ENCODE results near the gene CRTC3.

CRTC3 gene

GRCh38 chr15:90489514-90489913 lies 40.2 kb upstream of the CRTC3 start:
- no peak for DNase-seq (ENCODE audit: low read depth, low spot score)
- no peak for TF ChIP-seq ZNF274 (IDR thresholded peaks at IDR 0.05; ENCODE audit: low read depth, low read length)
- no peak for TF ChIP-seq SUZ12 (IDR thresholded peaks at IDR 0.05; ENCODE audit: extremely low read depth, insufficient read depth, insufficient read length)
- no peak for TF ChIP-seq YY1 (IDR thresholded peaks at IDR 0.05; ENCODE audit: insufficient read depth, insufficient read length)
- Histone ChIP-seq H3K36me3 (ENCODE audit: insufficient read depth, insufficient read length, low read length) (peaks cover 94% of the 10 kb centered on the region), H3K4me3 (ENCODE audit: insufficient read length, low read depth) (no peak overlapping the region), H3K4me1 (ENCODE audit: insufficient read depth, insufficient read length) (no peaks in the 10 kb centered on the region), H3K9ac (ENCODE audit: insufficient read length, low read depth) (no peak overlapping the region), H3K27me3 (ENCODE audit: insufficient read depth, insufficient read length) (no peaks in the 10 kb centered on the region), H3K9me3 (ENCODE audit: insufficient read depth, low read length) (no peaks in the 10 kb centered on the region)

GRCh38 chr15:90489944-90490343 lies 39.8 kb upstream of the CRTC3 start:
- DNase-seq (ENCODE audit: low read depth, low spot score) = no peak
- peaks cover 94% of the 10 kb centered on the region for H3K36me3 ChIP-seq (ENCODE audit: insufficient read depth, insufficient read length, low read length)
- H3K9ac ChIP-seq (ENCODE audit: insufficient read length, low read depth) = no peak overlapping the region
- TF ChIP-seq YY1 (IDR thresholded peaks at IDR 0.05; ENCODE audit: insufficient read depth, insufficient read length) (no peak), SUZ12 (IDR thresholded peaks at IDR 0.05; ENCODE audit: extremely low read depth, insufficient read depth, insufficient read length) (no peak), ZNF274 (IDR thresholded peaks at IDR 0.05; ENCODE audit: low read depth, low read length) (no peak)
- no peaks in the 10 kb centered on the region for H3K27me3 ChIP-seq (ENCODE audit: insufficient read depth, insufficient read length)
- H3K4me3 ChIP-seq (ENCODE audit: insufficient read length, low read depth) = no peak overlapping the region
- H3K9me3 ChIP-seq (ENCODE audit: insufficient read depth, low read length) = no peaks in the 10 kb centered on the region
- no peaks in the 10 kb centered on the region for H3K4me1 ChIP-seq (ENCODE audit: insufficient read depth, insufficient read length)

GRCh38 chr15:90493647-90494046 lies 36.1 kb upstream of the CRTC3 start:
- peaks cover 85% of the 10 kb centered on the region for H3K36me3 ChIP-seq (ENCODE audit: insufficient read depth, insufficient read length, low read length)
- TF ChIP-seq YY1 (IDR thresholded peaks at IDR 0.05; ENCODE audit: insufficient read depth, insufficient read length) = no peak
- no peak for TF ChIP-seq SUZ12 (IDR thresholded peaks at IDR 0.05; ENCODE audit: extremely low read depth, insufficient read depth, insufficient read length)
- no peak for TF ChIP-seq ZNF274 (IDR thresholded peaks at IDR 0.05; ENCODE audit: low read depth, low read length)
- no peak overlapping the region for H3K9ac ChIP-seq (ENCODE audit: insufficient read length, low read depth)
- DNase-seq (ENCODE audit: low read depth, low spot score) = no peak
- no peaks in the 10 kb centered on the region for H3K27me3 ChIP-seq (ENCODE audit: insufficient read depth, insufficient read length)
- no peaks in the 10 kb centered on the region for H3K4me1 ChIP-seq (ENCODE audit: insufficient read depth, insufficient read length)
- no peak overlapping the region for H3K4me3 ChIP-seq (ENCODE audit: insufficient read length, low read depth)
- no peaks in the 10 kb centered on the region for H3K9me3 ChIP-seq (ENCODE audit: insufficient read depth, low read length)

- Histone ChIP-seq H3K4me3 (ENCODE audit: insufficient read length, low read depth) (no peak overlapping the region), H3K9ac (ENCODE audit: insufficient read length, low read depth) (no peak overlapping the region), H3K4me1 (ENCODE audit: insufficient read depth, insufficient read length) (no peaks in the 10 kb centered on the region), H3K27me3 (ENCODE audit: insufficient read depth, insufficient read length) (no peaks in the 10 kb centered on the region), H3K9me3 (ENCODE audit: insufficient read depth, low read length) (no peaks in the 10 kb centered on the region), H3K36me3 (ENCODE audit: insufficient read depth, insufficient read length, low read length) (peaks cover 87% of the 10 kb centered on the region)
- DNase-seq (ENCODE audit: low read depth, low spot score) = no peak
- no peak for TF ChIP-seq SUZ12 (IDR thresholded peaks at IDR 0.05; ENCODE audit: extremely low read depth, insufficient read depth, insufficient read length)
- TF ChIP-seq YY1 (IDR thresholded peaks at IDR 0.05; ENCODE audit: insufficient read depth, insufficient read length) = no peak
- TF ChIP-seq ZNF274 (IDR thresholded peaks at IDR 0.05; ENCODE audit: low read depth, low read length) = no peak
These were observed 34.7 kb upstream of the CRTC3 start for GRCh38 chr15:90495067-90495466.

- peaks cover 87% of the 10 kb centered on the region for H3K36me3 ChIP-seq (ENCODE audit: insufficient read depth, insufficient read length, low read length)
- TF ChIP-seq ZNF274 (IDR thresholded peaks at IDR 0.05; ENCODE audit: low read depth, low read length) (no peak), SUZ12 (IDR thresholded peaks at IDR 0.05; ENCODE audit: extremely low read depth, insufficient read depth, insufficient read length) (no peak), YY1 (IDR thresholded peaks at IDR 0.05; ENCODE audit: insufficient read depth, insufficient read length) (no peak)
- no peak overlapping the region for H3K9ac ChIP-seq (ENCODE audit: insufficient read length, low read depth)
- H3K4me3 ChIP-seq (ENCODE audit: insufficient read length, low read depth) = no peak overlapping the region
- no peaks in the 10 kb centered on the region for H3K9me3 ChIP-seq (ENCODE audit: insufficient read depth, low read length)
- no peak for DNase-seq (ENCODE audit: low read depth, low spot score)
- H3K4me1 ChIP-seq (ENCODE audit: insufficient read depth, insufficient read length) = no peaks in the 10 kb centered on the region
- no peaks in the 10 kb centered on the region for H3K27me3 ChIP-seq (ENCODE audit: insufficient read depth, insufficient read length)
These were observed 32.9 kb upstream of the CRTC3 start for GRCh38 chr15:90496791-90497190.

- Histone ChIP-seq H3K9me3 (ENCODE audit: insufficient read depth, low read length) (no peaks in the 10 kb centered on the region), H3K4me3 (ENCODE audit: insufficient read length, low read depth) (no peak overlapping the region), H3K9ac (ENCODE audit: insufficient read length, low read depth) (no peak overlapping the region), H3K36me3 (ENCODE audit: insufficient read depth, insufficient read length, low read length) (peaks cover 87% of the 10 kb centered on the region), H3K27me3 (ENCODE audit: insufficient read depth, insufficient read length) (no peaks in the 10 kb centered on the region), H3K4me1 (ENCODE audit: insufficient read depth, insufficient read length) (no peaks in the 10 kb centered on the region)
- no peak for TF ChIP-seq YY1 (IDR thresholded peaks at IDR 0.05; ENCODE audit: insufficient read depth, insufficient read length)
- TF ChIP-seq ZNF274 (IDR thresholded peaks at IDR 0.05; ENCODE audit: low read depth, low read length) = no peak
- no peak for TF ChIP-seq SUZ12 (IDR thresholded peaks at IDR 0.05; ENCODE audit: extremely low read depth, insufficient read depth, insufficient read length)
- no peak for DNase-seq (ENCODE audit: low read depth, low spot score)
These were observed 32.3 kb upstream of the CRTC3 start for GRCh38 chr15:90497376-90497775.

- TF ChIP-seq SUZ12 (IDR thresholded peaks at IDR 0.05; ENCODE audit: extremely low read depth, insufficient read depth, insufficient read length) (no peak), YY1 (IDR thresholded peaks at IDR 0.05; ENCODE audit: insufficient read depth, insufficient read length) (no peak), ZNF274 (IDR thresholded peaks at IDR 0.05; ENCODE audit: low read depth, low read length) (no peak)
- H3K36me3 ChIP-seq (ENCODE audit: insufficient read depth, insufficient read length, low read length) = peaks cover 84% of the 10 kb centered on the region
- H3K4me1 ChIP-seq (ENCODE audit: insufficient read depth, insufficient read length) = no peaks in the 10 kb centered on the region
- H3K9ac ChIP-seq (ENCODE audit: insufficient read length, low read depth) = no peak overlapping the region
- H3K9me3 ChIP-seq (ENCODE audit: insufficient read depth, low read length) = no peaks in the 10 kb centered on the region
- H3K4me3 ChIP-seq (ENCODE audit: insufficient read length, low read depth) = no peak overlapping the region
- no peak for DNase-seq (ENCODE audit: low read depth, low spot score)
- no peaks in the 10 kb centered on the region for H3K27me3 ChIP-seq (ENCODE audit: insufficient read depth, insufficient read length)
These were observed 31.8 kb upstream of the CRTC3 start for GRCh38 chr15:90497912-90498311.

All from NT2/D1 (cell line).